Mesenchymal stem cell (in vitro differentiated cells and primary cell): ENCODE results near the gene UCP2.
A peak's percentile ranks its signal among the peaks of the same experiment; 100 is the strongest.

ENCODE experiments used
- DNase-seq: peaks from one replicate; pipeline ENCODE4 v3.0.0-alpha.2; 2013
- H2AFZ ChIP-seq: one replicate; pipeline ENCODE4 v1.6.1; 2013; ENCODE audit warnings: low read depth, mild to moderate bottlenecking, control low read depth, inconsistent platforms, low read length, moderate library complexity
- H2AK5ac ChIP-seq: 2 replicates; pipeline ENCODE4 v1.6.1; 2013; ENCODE audit warnings: low read length, moderate library complexity, mild to moderate bottlenecking, inconsistent platforms; ENCODE audit not compliant: severe bottlenecking
- H2BK120ac ChIP-seq: one replicate; pipeline ENCODE4 v1.6.1; 2013; ENCODE audit warnings: low read depth, mild to moderate bottlenecking, inconsistent platforms, low read length, moderate library complexity
- H2BK12ac ChIP-seq, 2 experiments: one replicate each; pipeline ENCODE4 v1.6.1; 2013; ENCODE audit warnings: inconsistent platforms in 2 of 2, low read length in 2 of 2, mild to moderate bottlenecking in 2 of 2, moderate library complexity in 2 of 2, control low read depth in 1 of 2
- H2BK15ac ChIP-seq: one replicate; pipeline ENCODE4 v1.6.1; 2013; ENCODE audit warnings: mild to moderate bottlenecking, low read depth, inconsistent platforms; ENCODE audit not compliant: poor library complexity, severe bottlenecking
- H2BK5ac ChIP-seq: 2 replicates; pipeline ENCODE4 v1.6.1; 2013; ENCODE audit warnings: low read depth, mild to moderate bottlenecking, low read length, control low read depth, inconsistent platforms; ENCODE audit not compliant: poor library complexity, severe bottlenecking
- H3K14ac ChIP-seq, 2 experiments: one replicate each; pipeline ENCODE4 v1.6.1; 2013; ENCODE audit warnings: inconsistent platforms in 2 of 2, low read length in 2 of 2, control low read depth in 1 of 2, mild to moderate bottlenecking in 1 of 2, moderate library complexity in 1 of 2
- H3K18ac ChIP-seq, 2 experiments: one replicate each; pipeline ENCODE4 v1.6.1; 2013; ENCODE audit warnings: inconsistent platforms in 2 of 2, low read length in 2 of 2, control low read depth in 1 of 2, low read depth in 1 of 2, mild to moderate bottlenecking in 1 of 2
- H3K23ac ChIP-seq, 2 experiments: one replicate each; pipeline ENCODE4 v1.6.1; 2013; ENCODE audit warnings: inconsistent platforms in 2 of 2, low read length in 2 of 2, mild to moderate bottlenecking in 2 of 2, moderate library complexity in 2 of 2, control low read depth in 1 of 2
- H3K27ac ChIP-seq: 2 replicates; pipeline ENCODE4 v1.5.1; 2013; ENCODE audit warnings: mild to moderate bottlenecking, moderate library complexity, low read length, control low read depth, inconsistent platforms; ENCODE audit not compliant: poor library complexity, severe bottlenecking
- H3K27me3 ChIP-seq, 2 experiments: 2 replicates each; pipeline versions ENCODE4 v1.6.1 to v1.7.0; 2013; ENCODE audit warnings: low read length in 2 of 2, mild to moderate bottlenecking in 2 of 2, moderate library complexity in 2 of 2, control low read depth in 1 of 2, inconsistent platforms in 1 of 2; ENCODE audit not compliant: control insufficient read depth in 1 of 2, insufficient read depth in 1 of 2
- H3K36me3 ChIP-seq, 2 experiments: 2 replicates each; pipeline versions ENCODE4 v1.6.1 to v1.7.0; 2013; ENCODE audit warnings: low read length in 2 of 2, control low read depth in 1 of 2, inconsistent platforms in 1 of 2, low read depth in 1 of 2, mild to moderate bottlenecking in 1 of 2; ENCODE audit not compliant: insufficient read depth in 2 of 2, control insufficient read depth in 1 of 2
- H3K4ac ChIP-seq, 2 experiments: one replicate each; pipeline ENCODE4 v1.6.1; 2013; ENCODE audit warnings: inconsistent platforms in 2 of 2, low read length in 2 of 2, mild to moderate bottlenecking in 2 of 2, moderate library complexity in 2 of 2, control low read depth in 1 of 2, low read depth in 1 of 2
- H3K4me1 ChIP-seq: 2 replicates; pipeline ENCODE4 v1.6.1; 2013; ENCODE audit warnings: low read depth, low read length, control low read depth; ENCODE audit not compliant: control insufficient read depth, insufficient read depth
- H3K4me2 ChIP-seq: 2 replicates; pipeline ENCODE4 v1.6.1; 2013; ENCODE audit warnings: low read length, mild to moderate bottlenecking, inconsistent platforms; ENCODE audit not compliant: poor library complexity, severe bottlenecking
- H3K4me3 ChIP-seq, 2 experiments: 2 replicates each; pipeline versions ENCODE4 v1.5.1 to v1.7.0; 2013; ENCODE audit warnings: low read length in 2 of 2, mild to moderate bottlenecking in 2 of 2, control low read depth in 1 of 2, low read depth in 1 of 2; ENCODE audit not compliant: insufficient read depth in 1 of 2
- H3K79me1 ChIP-seq: replicated peaks from 2 replicates; pipeline ENCODE4 v1.6.1; 2013; ENCODE audit warnings: mild to moderate bottlenecking, control low read depth, low read length, inconsistent platforms; ENCODE audit not compliant: poor library complexity, severe bottlenecking
- H3K9ac ChIP-seq: 2 replicates; pipeline ENCODE4 v1.7.0; 2013; ENCODE audit warnings: mild to moderate bottlenecking, low read length, moderate library complexity
- H3K9me3 ChIP-seq: 2 replicates; pipeline ENCODE4 v1.7.0; 2013; ENCODE audit warnings: mild to moderate bottlenecking, low read length; ENCODE audit not compliant: control insufficient read depth
- H4K8ac ChIP-seq: one replicate; pipeline ENCODE4 v1.6.1; 2013; ENCODE audit warnings: inconsistent platforms, mild to moderate bottlenecking, low read length, moderate library complexity
- H4K91ac ChIP-seq: one replicate; pipeline ENCODE4 v1.6.1; 2013; ENCODE audit warnings: mild to moderate bottlenecking, low read length, inconsistent platforms
- WGBS: methylation state at CpG from one replicate; pipeline ENCODE4 v1.1.7; 2013; ENCODE audit warnings: mixed read lengths; 5-methylcytosine and 5-hydroxymethylcytosine counted together

The UCP2 gene

DNA sequence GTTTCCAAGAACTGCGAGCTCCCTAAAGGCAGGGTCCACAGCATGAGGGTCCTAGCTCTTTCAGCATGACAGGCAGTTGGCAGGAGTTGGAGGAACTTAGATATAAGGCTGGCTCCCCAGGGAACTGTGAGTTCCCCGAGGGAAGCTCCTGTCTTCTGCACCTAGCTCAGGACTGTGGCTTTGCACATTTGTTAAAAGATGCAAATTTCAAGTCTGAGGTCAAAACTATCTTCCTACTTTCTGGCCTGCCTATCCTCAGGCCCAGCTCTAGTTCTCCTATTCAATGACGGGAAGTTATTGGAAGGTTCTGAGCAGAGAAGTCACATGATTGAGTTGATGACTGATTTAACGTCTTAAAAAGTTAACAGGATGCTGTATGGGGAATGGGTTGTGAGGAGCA lies 37.9 kb upstream of the UCP2 start:
- Histone ChIP-seq H3K4ac (peak overlapping the region in 1 of 2 experiments; percentile 43), H2BK12ac (peak overlapping the region; percentile 25 to 37), H2AK5ac (no peak overlapping the region), H3K4me3 (no peak overlapping the region), H3K27me3 (no peaks in the 10 kb centered on the region), H3K27ac (no peak overlapping the region), H3K4me2 (no peak overlapping the region), H3K79me1 (peaks cover 8% of the 10 kb centered on the region), H3K4me1 (peaks cover 10% of the 10 kb centered on the region), H2BK15ac (no peak overlapping the region), H3K9me3 (no peaks in the 10 kb centered on the region), H3K23ac (no peak overlapping the region), H2BK120ac (no peak overlapping the region), H4K8ac (peak overlapping the region; percentile 30), H2AFZ (no peak overlapping the region), H3K18ac (peak overlapping the region in 1 of 2 experiments; percentile 1), H3K14ac (no peak overlapping the region), H4K91ac (no peak overlapping the region), H2BK5ac (no peak overlapping the region), H3K36me3 (peaks cover 17 to 39% of the 10 kb centered on the region in 2 experiments), H3K9ac (no peak overlapping the region)
- 95% methylated on average over 4 of the region's 4 CpGs for WGBS
- DNase-seq: no peak

DNA sequence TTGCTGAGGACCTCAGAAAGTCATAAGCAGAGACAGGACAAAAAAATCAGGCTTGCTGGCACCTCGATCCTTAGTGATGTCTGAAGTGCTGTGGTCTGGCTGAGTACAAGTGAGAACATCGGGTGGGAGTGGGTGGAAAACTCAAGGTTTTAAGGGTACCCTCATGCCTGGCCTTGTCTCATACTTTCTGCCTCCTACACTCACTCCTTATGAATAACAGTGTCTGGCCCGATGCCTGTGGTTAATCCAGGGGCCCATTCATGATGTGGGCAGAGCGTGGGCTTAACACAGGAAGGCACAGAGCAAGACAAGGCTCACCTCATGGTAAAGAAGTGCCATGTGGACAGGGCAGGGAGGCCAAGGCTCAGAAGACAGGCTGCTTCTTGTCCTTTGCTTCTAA lies 37.2 kb upstream of the UCP2 start:
- peak overlapping the region in 1 of 2 experiments; percentile 62 for H3K23ac ChIP-seq
- H2BK12ac ChIP-seq: peak overlapping the region; percentile 98 to 99
- no peak overlapping the region for H2AFZ ChIP-seq
- H3K9ac ChIP-seq: peak overlapping the region; percentile 79
- H4K8ac ChIP-seq: peak overlapping the region; percentile 87
- H2AK5ac ChIP-seq: no peak overlapping the region
- no peak overlapping the region for H4K91ac ChIP-seq
- no peak overlapping the region for H2BK5ac ChIP-seq
- H3K4me1 ChIP-seq: peaks cover 11% of the 10 kb centered on the region
- no peak overlapping the region for H3K4me2 ChIP-seq
- H2BK15ac ChIP-seq: peak overlapping the region; percentile 6
- peaks cover 8% of the 10 kb centered on the region for H3K79me1 ChIP-seq
- no peak overlapping the region for H3K27ac ChIP-seq
- DNase-seq: no peak
- 98% methylated on average over 3 of the region's 4 CpGs for WGBS
- no peaks in the 10 kb centered on the region for H3K27me3 ChIP-seq
- H3K4me3 ChIP-seq: no peak overlapping the region
- H2BK120ac ChIP-seq: peak overlapping the region; percentile 62
- peak overlapping the region in 1 of 2 experiments; percentile 1 for H3K14ac ChIP-seq
- H3K9me3 ChIP-seq: no peaks in the 10 kb centered on the region
- peaks cover 17 to 41% of the 10 kb centered on the region in 2 experiments for H3K36me3 ChIP-seq
- H3K4ac ChIP-seq: peak overlapping the region in 1 of 2 experiments; percentile 85
- H3K18ac ChIP-seq: peak overlapping the region; percentile 83 to 84

GRCh38 chr11:74019104-74019738 lies 36.6 kb upstream of the UCP2 start:
- Histone ChIP-seq H2BK5ac (no peak overlapping the region), H3K14ac (no peak overlapping the region), H2BK12ac (peak overlapping the region; percentile 60 to 75), H4K91ac (peak overlapping the region; percentile 71), H3K9ac (peak overlapping the region; percentile 79), H2AFZ (no peak overlapping the region), H2BK120ac (peak overlapping the region; percentile 90), H3K18ac (peak overlapping the region; percentile 28 to 91), H2BK15ac (peak overlapping the region; percentile 65), H3K4me3 (no peak overlapping the region), H3K9me3 (no peaks in the 10 kb centered on the region), H3K23ac (no peak overlapping the region), H3K27me3 (no peaks in the 10 kb centered on the region), H2AK5ac (no peak overlapping the region), H4K8ac (no peak overlapping the region), H3K36me3 (peaks cover 17 to 45% of the 10 kb centered on the region in 2 experiments), H3K4me1 (peaks cover 10% of the 10 kb centered on the region), H3K4ac (peak overlapping the region; percentile 77 to 94), H3K4me2 (no peak overlapping the region), H3K79me1 (peaks cover 8% of the 10 kb centered on the region), H3K27ac (no peak overlapping the region)
- WGBS: 36% methylated on average over 4 of the region's 4 CpGs
- DNase-seq: peak; percentile 71

DNA sequence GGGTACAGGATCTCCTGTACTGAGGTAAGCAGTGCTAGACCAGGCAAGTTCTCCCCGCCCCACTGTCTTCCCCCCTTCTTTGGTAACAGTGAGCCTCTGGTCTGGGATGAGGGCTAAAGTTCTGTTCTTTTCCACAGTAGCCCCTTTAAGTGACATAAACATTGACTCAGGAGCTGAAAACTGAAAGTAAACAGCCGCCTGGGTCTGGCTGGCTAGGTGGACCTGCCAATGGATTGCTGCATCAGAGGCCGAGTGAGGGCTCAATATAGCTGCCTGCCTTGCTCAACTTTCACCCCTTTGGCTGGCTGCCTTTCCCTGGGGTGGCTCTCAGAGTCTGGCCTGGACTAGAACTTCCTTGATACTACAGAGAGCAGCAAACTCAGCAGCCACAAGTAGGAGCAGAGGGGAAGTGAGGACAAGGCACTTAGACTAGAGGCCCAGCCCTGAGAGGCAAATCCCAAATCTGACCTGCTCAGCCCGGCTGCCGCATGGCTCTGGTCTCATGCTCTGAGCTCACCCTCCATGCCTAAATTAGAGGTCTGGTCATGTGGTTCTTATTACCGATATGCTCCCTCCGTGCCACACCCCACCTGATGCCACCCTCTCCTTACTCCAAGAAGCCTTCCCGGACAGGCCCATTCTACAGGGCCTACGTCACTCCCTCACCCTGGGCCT lies 35.8 kb upstream of the UCP2 start:
- Histone ChIP-seq H3K9ac (peak overlapping the region; percentile 79), H3K4me1 (peaks cover 10% of the 10 kb centered on the region), H4K8ac (peak overlapping the region; percentile 92), H3K27ac (no peak overlapping the region), H3K79me1 (peaks cover 8% of the 10 kb centered on the region), H3K36me3 (peaks cover 20 to 53% of the 10 kb centered on the region in 2 experiments), H2BK15ac (peak overlapping the region; percentile 65), H2BK120ac (peak overlapping the region; percentile 90), H3K9me3 (no peaks in the 10 kb centered on the region), H2BK12ac (peak overlapping the region; percentile 75 to 92), H3K4me3 (no peak overlapping the region), H2AFZ (peak overlapping the region; percentile 33), H3K14ac (peak overlapping the region in 1 of 2 experiments; percentile 96), H3K4me2 (no peak overlapping the region), H4K91ac (peak overlapping the region; percentile 88), H2BK5ac (no peak overlapping the region), H3K23ac (peak overlapping the region in 1 of 2 experiments; percentile 46), H3K27me3 (no peaks in the 10 kb centered on the region), H3K4ac (peak overlapping the region; percentile 94), H2AK5ac (no peak overlapping the region), H3K18ac (peak overlapping the region; percentile 75 to 91)
- peak; percentile 96 for DNase-seq
- WGBS: 71% methylated on average over 9 of the region's 9 CpGs
